HK-2 (cell line): Measurements from ENCODE around the gene DTL.

Experiments used
- DNase-seq: peaks from one replicate; pipeline ENCODE4 v3.0.0-alpha.2; 2018; ENCODE audit not compliant: unreplicated experiment

The DTL gene

GRCh38 chr1:212091438-212092121 lies 56.0 kb downstream of the DTL start:
- no peak for DNase-seq

GRCh38 chr1:212097360-212097759 lies 61.8 kb downstream of the DTL start:
- DNase-seq: no peak

- no peak for DNase-seq
These were observed 62.8 kb downstream of the DTL start for GRCh38 chr1:212098310-212098709.

- DNase-seq: no peak
These were observed 63.2 kb downstream of the DTL start for GRCh38 chr1:212098771-212099170.

- DNase-seq: no peak
These were observed 65.7 kb downstream of the DTL start for GRCh38 chr1:212101251-212101650.

GRCh38 chr1:212101735-212102134 lies 66.2 kb downstream of the DTL start:
- no peak for DNase-seq

- DNase-seq: no peak
These were observed 69.2 kb downstream of the DTL start for GRCh38 chr1:212104586-212105325.

GRCh38 chr1:212106286-212106792 lies 70.8 kb downstream of the DTL start:
- DNase-seq: no peak

GRCh38 chr1:212107481-212107880 lies 71.9 kb downstream of the DTL start:
- no peak for DNase-seq

GRCh38 chr1:212108187-212108586 lies 72.6 kb downstream of the DTL start:
- no peak for DNase-seq

- no peak for DNase-seq
These were observed 73.4 kb downstream of the DTL start for GRCh38 chr1:212108981-212109380.

GRCh38 chr1:212109728-212110127 lies 74.2 kb downstream of the DTL start:
- no peak for DNase-seq

GRCh38 chr1:212110617-212111016 lies 75.1 kb downstream of the DTL start:
- DNase-seq: no peak

- no peak for DNase-seq
These were observed 76.0 kb downstream of the DTL start for GRCh38 chr1:212111536-212111935.

GRCh38 chr1:212113706-212114105 lies 78.2 kb downstream of the DTL start:
- no peak for DNase-seq

GRCh38 chr1:212118167-212118871 lies 82.8 kb downstream of the DTL start:
- DNase-seq: no peak

- no peak for DNase-seq
These were observed 83.3 kb downstream of the DTL start for GRCh38 chr1:212118872-212119260.

GRCh38 chr1:212119397-212119837 lies 83.9 kb downstream of the DTL start:
- DNase-seq: no peak

GRCh38 chr1:212119863-212120262 lies 84.3 kb downstream of the DTL start:
- no peak for DNase-seq

- no peak for DNase-seq
These were observed 86.2 kb downstream of the DTL start for GRCh38 chr1:212121779-212122178.

GRCh38 chr1:212124690-212125582 lies 89.4 kb downstream of the DTL start:
- no peak for DNase-seq

- no peak for DNase-seq
These were observed 90.1 kb downstream of the DTL start for GRCh38 chr1:212125654-212126053.
